ENCODE measurements around the gene ADNP. TPM values are rescaled to one million over a fixed set of nuclear protein-coding genes. Genes with fewer than 3 reads are reported as not detected.

Gene ADNP
- total RNA-seq, 1 donor from 2014 or later: 66.4 TPM

GRCh38 chr20:50932016-50932485 lies 814 bp upstream of the ADNP start:
- no peak for DNase-seq

- no peak for DNase-seq
These were observed 296 bp downstream of the ADNP start for GRCh38 chr20:50930976-50931305.

GRCh38 chr20:50930139-50930975 lies 880 bp downstream of the ADNP start:
- no peak for DNase-seq

GRCh38 chr20:50929299-50930138 lies 1.7 kb downstream of the ADNP start:
- peak; percentile 97 for DNase-seq

GRCh38 chr20:50928469-50928868 lies 2.8 kb downstream of the ADNP start:
- DNase-seq: no peak

GRCh38 chr20:50926530-50926929 lies 4.7 kb downstream of the ADNP start:
- no peak for DNase-seq

- DNase-seq: no peak
These were observed 6.8 kb downstream of the ADNP start for GRCh38 chr20:50924261-50924920.

- no peak for DNase-seq
These were observed 9.3 kb downstream of the ADNP start for GRCh38 chr20:50921803-50922501.

- peak; percentile 25 for DNase-seq
These were observed 10.2 kb downstream of the ADNP start for GRCh38 chr20:50920997-50921396.

- DNase-seq: no peak
These were observed 11.7 kb downstream of the ADNP start for GRCh38 chr20:50919567-50919966.

GRCh38 chr20:50918403-50918802 lies 12.8 kb downstream of the ADNP start:
- DNase-seq: no peak

GRCh38 chr20:50916934-50917333 lies 14.3 kb downstream of the ADNP start:
- DNase-seq: no peak

GRCh38 chr20:50916257-50916656 lies 15.0 kb downstream of the ADNP start:
- peak; percentile 31 for DNase-seq

- DNase-seq: no peak
These were observed 15.8 kb downstream of the ADNP start for GRCh38 chr20:50915424-50915823.

GRCh38 chr20:50913690-50914375 lies 17.4 kb downstream of the ADNP start:
- no peak for DNase-seq

GRCh38 chr20:50911716-50912115 lies 19.5 kb downstream of the ADNP start:
- DNase-seq: no peak

- DNase-seq: no peak
These were observed 20.2 kb downstream of the ADNP start for GRCh38 chr20:50911030-50911429.

- no peak for DNase-seq
These were observed 21.8 kb downstream of the ADNP start for GRCh38 chr20:50909413-50909812.

- DNase-seq: no peak
These were observed 27.1 kb downstream of the ADNP start for GRCh38 chr20:50904067-50904570.

- no peak for DNase-seq
These were observed 27.7 kb downstream of the ADNP start for GRCh38 chr20:50903353-50904051.

- no peak for DNase-seq
These were observed 29.9 kb downstream of the ADNP start for GRCh38 chr20:50901301-50901700.
